Kidney epithelial cell (primary cell): ENCODE results near the gene MROH9. TPM values are rescaled to one million over a fixed set of nuclear protein-coding genes. Genes with fewer than 3 reads are reported as not detected.

Experiments used
- DNase-seq: peaks from one replicate; pipeline ENCODE4 v3.0.0-alpha.2; 2010; ENCODE audit warnings: low read depth
- H3K27me3 ChIP-seq: 2 replicates; pipeline ENCODE4 v1.6.0; 2011; ENCODE audit warnings: low read length; ENCODE audit not compliant: control insufficient read depth, insufficient read depth
- H3K36me3 ChIP-seq: 2 replicates; pipeline ENCODE4 v1.5.1; 2011; ENCODE audit warnings: low read length; ENCODE audit not compliant: control insufficient read depth, insufficient read depth
- H3K4me3 ChIP-seq: 2 replicates; pipeline ENCODE4 v1.5.1; 2011; ENCODE audit warnings: low read depth, mild to moderate bottlenecking, control low read depth, low read length
- CTCF ChIP-seq: IDR thresholded peaks from 2 replicates; pipeline ENCODE4 v1.5.1; 2011; ENCODE audit warnings: mild to moderate bottlenecking, moderate library complexity, low read length, control low read depth, inconsistent platforms; ENCODE audit not compliant: insufficient read depth, poor library complexity, severe bottlenecking
- total RNA-seq: library from RNA; depleted of rRNA; stranded (reverse); fragments of >200 nt; gene quantifications from 2 replicates; pipeline ENCODE4 v1.2.3, GENCODE V29; 2015

The MROH9 gene
- total RNA-seq, 1 donor from 2014 or later: not detected

GRCh38 chr1:171107969-171108368, 172.6 kb downstream of the MROH9 start:
- Histone ChIP-seq H3K36me3 (no peaks in the 10 kb centered on the region), H3K4me3 (no peak overlapping the region), H3K27me3 (no peaks in the 10 kb centered on the region)
- no peak for TF ChIP-seq CTCF
- no peak for DNase-seq

- Histone ChIP-seq H3K4me3 (no peak overlapping the region), H3K36me3 (no peaks in the 10 kb centered on the region), H3K27me3 (no peaks in the 10 kb centered on the region)
- TF ChIP-seq CTCF: no peak
- DNase-seq: no peak
Measured at GRCh38 chr1:171109966-171110365, 174.6 kb downstream of the MROH9 start.

- DNase-seq: no peak
- H3K36me3 ChIP-seq: no peaks in the 10 kb centered on the region
- H3K27me3 ChIP-seq: no peaks in the 10 kb centered on the region
- no peak for TF ChIP-seq CTCF
- no peak overlapping the region for H3K4me3 ChIP-seq
Measured at GRCh38 chr1:171110621-171111326, 175.4 kb downstream of the MROH9 start.

- no peak for DNase-seq
- Histone ChIP-seq H3K36me3 (no peaks in the 10 kb centered on the region), H3K4me3 (no peak overlapping the region), H3K27me3 (no peaks in the 10 kb centered on the region)
- TF ChIP-seq CTCF: no peak
Measured at GRCh38 chr1:171112119-171112518, 176.8 kb downstream of the MROH9 start.

GRCh38 chr1:171113382-171113781, 178.0 kb downstream of the MROH9 start:
- H3K27me3 ChIP-seq: no peaks in the 10 kb centered on the region
- no peaks in the 10 kb centered on the region for H3K36me3 ChIP-seq
- no peak for DNase-seq
- no peak overlapping the region for H3K4me3 ChIP-seq
- TF ChIP-seq CTCF: no peak

Other genes starting within 250 kb of the MROH9 start
- gene FMO3, start 155.4 kb downstream of the MROH9 start, total RNA-seq: not detected in 2 replicates
- gene FMO2, start 249.8 kb downstream of the MROH9 start, total RNA-seq: not detected in 2 replicates